Endothelial cell of umbilical vein (primary cell): Measurements from ENCODE around the gene NKAIN4. TPM values are rescaled to one million over a fixed set of nuclear protein-coding genes. Genes with fewer than 3 reads are reported as not detected.

Source experiments
- BruUV-seq: library from RNA; stranded (reverse); fragments of 400-500 nt; replicated peaks from 2 replicates; lab custom pipeline; 2021; lab: Mats Ljungman, UMichigan
- CTCF ChIA-PET: fragments of 300-600, 350-600 bp; sonication (Branson Sonifier 250); formaldehyde crosslinking; loops from one replicate; lab custom pipeline; 2021; ENCODE audit warnings: antibody characterized with exemption, inconsistent platforms; lab: Charles Lee
- POLR2A ChIA-PET: fragments of 300-600, 350-600 bp; sonication (Branson Sonifier 250); formaldehyde crosslinking; loops from one replicate; lab custom pipeline; 2021; ENCODE audit warnings: antibody characterized with exemption, inconsistent platforms; lab: Charles Lee
- DNase-seq: peaks from one replicate; pipeline ENCODE4 v3.0.0-alpha.2; 2011; ENCODE audit warnings: low read depth, low spot score
- FAIRE-seq: peaks from 2 replicates; lab custom pipeline; 2011; peaks lifted over from hg19 to GRCh38; lab: Jason Lieb, UNC
- H2AFZ ChIP-seq: 2 replicates; pipeline ENCODE4 v1.6.0; 2012; ENCODE audit warnings: low read depth, low read length, control low read depth, inconsistent platforms
- H3K27ac ChIP-seq: 2 replicates; pipeline ENCODE4 v1.5.1; 2011; ENCODE audit warnings: low read depth, mild to moderate bottlenecking, control low read depth, low read length, moderate library complexity; ENCODE audit not compliant: insufficient read depth
- H3K27me3 ChIP-seq, 2 experiments: 2 replicates each; pipeline versions ENCODE4 v1.6.0 to v1.6.1; 2011; ENCODE audit warnings: low read length in 2 of 2, mixed read lengths in 1 of 2; ENCODE audit not compliant: control insufficient read depth in 2 of 2, insufficient read depth in 2 of 2
- H3K36me3 ChIP-seq, 2 experiments: 2 replicates in 1 of 2; 3 replicates in 1 of 2; pipeline ENCODE4 v1.5.1; 2011; ENCODE audit warnings: low read length in 2 of 2, mild to moderate bottlenecking in 1 of 2, moderate library complexity in 1 of 2; ENCODE audit not compliant: control insufficient read depth in 2 of 2, insufficient read depth in 2 of 2; ENCODE audit errors: extremely low read depth in 1 of 2
- H3K4me1 ChIP-seq: 3 replicates; pipeline ENCODE4 v1.5.1; 2011; ENCODE audit warnings: mild to moderate bottlenecking, low read length; ENCODE audit not compliant: control insufficient read depth, insufficient read depth; ENCODE audit errors: extremely low read depth
- H3K4me2 ChIP-seq: 2 replicates; pipeline ENCODE4 v1.6.1; 2011; ENCODE audit warnings: low read length, control low read depth, mixed read lengths; ENCODE audit not compliant: insufficient read depth
- H3K4me3 ChIP-seq, 3 experiments: fragments of 200-600 bp in 1 of 3; sonication (generic), shearing (Covaris generic) in 1 of 3; replicated peaks in 1 of 3; 2 replicates each; pipeline ENCODE4 v1.5.1; 2011 to 2016; ENCODE audit warnings: control low read depth in 3 of 3, low read length in 3 of 3, mild to moderate bottlenecking in 2 of 3, inconsistent platforms in 1 of 3, low read depth in 1 of 3, moderate library complexity in 1 of 3; ENCODE audit not compliant: insufficient read depth in 1 of 3
- H3K79me2 ChIP-seq: 2 replicates; pipeline ENCODE4 v1.6.0; 2012; ENCODE audit warnings: low read length, inconsistent platforms; ENCODE audit not compliant: control insufficient read depth, insufficient read depth
- H3K9ac ChIP-seq: replicated peaks from 2 replicates; pipeline ENCODE3; 2011; ENCODE audit warnings: low read length, control low read depth; ENCODE audit not compliant: insufficient read depth; ENCODE audit errors: extremely low read depth
- H3K9me1 ChIP-seq: replicated peaks from 3 replicates; pipeline ENCODE4 v1.6.0; 2011; ENCODE audit warnings: mild to moderate bottlenecking, low read length; ENCODE audit not compliant: control insufficient read depth, insufficient read depth; ENCODE audit errors: extremely low read depth
- H3K9me3 ChIP-seq: replicated peaks from 2 replicates; pipeline ENCODE4 v1.5.1; 2012; ENCODE audit warnings: low read length, inconsistent platforms; ENCODE audit not compliant: control insufficient read depth, insufficient read depth
- H4K20me1 ChIP-seq: replicated peaks from 2 replicates; pipeline ENCODE3; 2011; ENCODE audit warnings: mild to moderate bottlenecking, low read length; ENCODE audit not compliant: control insufficient read depth, insufficient read depth; ENCODE audit errors: extremely low read depth
- EZH2 ChIP-seq: IDR thresholded peaks from 2 replicates; pipeline ENCODE4 v1.6.1; 2012; ENCODE audit warnings: borderline replicate concordance, low read depth, mild to moderate bottlenecking, moderate library complexity, low read length, inconsistent platforms; ENCODE audit not compliant: severe bottlenecking
- FOS ChIP-seq: IDR thresholded peaks from 2 replicates; pipeline ENCODE4 v1.6.1; 2011; ENCODE audit warnings: mild to moderate bottlenecking, low read length, moderate library complexity, borderline replicate concordance; ENCODE audit not compliant: insufficient read depth
- MYC ChIP-seq: IDR thresholded peaks from one replicate; pipeline ENCODE4 v1.6.1; 2011; ENCODE audit warnings: mild to moderate bottlenecking, low read depth, low read length
- POLR2AphosphoS5 ChIP-seq: IDR thresholded peaks from 2 replicates; pipeline ENCODE4 v1.6.1; 2012; ENCODE audit warnings: low read depth, mild to moderate bottlenecking, control low read depth, low read length, moderate library complexity; ENCODE audit not compliant: insufficient read depth
- dilution Hi-C: fragments of 300-500 bp; cut with MboI; formaldehyde crosslinking; loops from one replicate; pipeline ENCODE4 v1.15.0; 2019; ENCODE audit warnings: low sequenced_read_pairs; ENCODE audit not compliant: extremely low pct_ligation_motif_present
- intact Hi-C: fragments of 100-400 bp; cut with micrococcal nuclease; formaldehyde crosslinking; loops from one replicate; pipeline ENCODE4 v1.10.0; 2022
- polyA plus RNA-seq, 4 experiments: library from polyadenylated mRNA; depleted of rRNA in 3 of 4; stranded (reverse) in 3 of 4; unstranded in 1 of 4; fragments of >200 nt; gene quantifications; 2 replicates each; pipeline versions ENCODE4 v1.2.1 to v1.2.3, GENCODE V29; 2011 to 2012; ENCODE audit warnings: missing spikeins in 1 of 4
- total RNA-seq: library from RNA; stranded (reverse); gene quantifications from 2 replicates; pipeline ENCODE4 v1.2.3, GENCODE V29; 2021

NKAIN4 gene
- total and polyA plus RNA-seq, 2 donors (not counting 3 experiments of a cell fraction or from before 2014, with no cell fraction given) = 0.04 TPM; not detected in 1

DNA sequence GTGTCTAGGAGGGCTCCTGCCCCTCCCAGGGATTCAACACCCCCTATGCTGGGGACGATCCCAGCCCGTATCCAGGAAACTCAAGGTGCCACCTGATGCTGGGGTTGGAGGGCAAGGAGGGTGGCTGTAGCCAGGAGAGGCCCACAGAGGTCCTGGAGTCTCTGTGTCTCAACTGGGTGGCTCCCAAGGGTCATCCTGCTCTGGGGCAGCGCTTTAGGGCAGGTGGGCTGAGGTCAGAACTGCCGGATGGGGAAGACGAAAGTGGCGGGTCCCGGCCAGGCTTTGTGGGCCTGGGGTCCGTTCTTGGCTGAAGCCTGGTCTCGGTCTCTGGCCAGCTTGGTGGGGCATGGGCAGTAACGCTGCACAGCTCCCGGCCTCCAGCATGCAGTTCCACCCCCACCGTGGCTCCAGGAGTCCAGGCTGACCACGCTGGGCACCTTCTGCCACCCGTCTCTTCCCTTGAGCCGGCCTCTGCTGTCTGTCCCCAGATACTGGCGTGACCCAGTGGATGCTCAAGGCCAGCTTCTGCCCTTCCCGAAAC is 35.9 kb upstream of the NKAIN4 start:
- FAIRE-seq (no peak), DNase-seq (no peak)
- Histone ChIP-seq H3K9ac (no peak overlapping the region), H3K4me2 (no peak overlapping the region), H3K79me2 (no peaks in the 10 kb centered on the region), H4K20me1 (no peaks in the 10 kb centered on the region), H3K9me3 (no peaks in the 10 kb centered on the region), H3K4me3 (no peak overlapping the region), H3K36me3 (peaks cover 4 to 16% of the 10 kb centered on the region in 2 experiments), H3K27ac (no peak overlapping the region), H3K27me3 (no peaks in the 10 kb centered on the region), H3K9me1 (no peaks in the 10 kb centered on the region), H3K4me1 (no peaks in the 10 kb centered on the region), H2AFZ (no peak overlapping the region)
- dilution Hi-C loops (no loop called here), intact Hi-C loops (loop anchor here (5.0 kb wide), 1 partner anchor 68 kb away; no protein-coding TSS in a partner anchor)
- CTCF ChIA-PET = interaction anchor here (0.8 to 3.8 kb wide), 5 partner anchors 18 to 318 kb away, joined by 3 to 50 read pairs (median 5); no protein-coding TSS in a partner anchor
- POLR2A ChIA-PET = no interaction called here
- TF ChIP-seq POLR2AphosphoS5 (peak; percentile 39), FOS (no peak)
- no TSS peak for BruUV-seq

- intact Hi-C loops (loop anchor here (5.0 kb wide), 1 partner anchor 67 kb away; no protein-coding TSS in a partner anchor), dilution Hi-C loops (no loop called here)
- no peaks in the 10 kb centered on the region for H3K79me2 ChIP-seq
- no peak overlapping the region for H3K4me2 ChIP-seq
- peaks cover 4 to 20% of the 10 kb centered on the region in 2 experiments for H3K36me3 ChIP-seq
- POLR2A ChIA-PET = no interaction called here
- FAIRE-seq = no peak
- H4K20me1 ChIP-seq = no peaks in the 10 kb centered on the region
- DNase-seq = no peak
- TSS peak; percentile 61 for BruUV-seq
- no peaks in the 10 kb centered on the region for H3K9me3 ChIP-seq
- CTCF ChIA-PET = interaction anchor here (1.4 to 3.8 kb wide), 3 partner anchors 19 to 66 kb away, joined by 3 to 50 read pairs (median 9); no protein-coding TSS in a partner anchor
- no peaks in the 10 kb centered on the region for H3K4me1 ChIP-seq
- H3K9me1 ChIP-seq = no peaks in the 10 kb centered on the region
- no peak overlapping the region for H3K9ac ChIP-seq
- H3K4me3 ChIP-seq = no peak overlapping the region
- no peak overlapping the region for H2AFZ ChIP-seq
- no peak for TF ChIP-seq MYC
- TF ChIP-seq EZH2 = no peak
- no peaks in the 10 kb centered on the region for H3K27me3 ChIP-seq
- no peak overlapping the region for H3K27ac ChIP-seq
Measured at GRCh38 chr20:63289311-63290135, 35.3 kb upstream of the NKAIN4 start.
